SK-N-SH treated with all-trans-retinoic acid at 6 μM for 48 hours (cell line): ENCODE measurements around the gene CPAMD8.

ENCODE experiments used
- ATAC-seq: fragments of 200-7000 bp; cut with Tn5 transposase; 3 replicates; pipeline ENCODE4 v1.9.1; 2020; ENCODE audit warnings: mild to moderate bottlenecking, moderate library complexity
- ARNTL ChIP-seq: fragments of 450-650 bp; formaldehyde crosslinking; IDR thresholded peaks from 2 replicates; pipeline ENCODE4 v1.5.0; 2020; ENCODE audit warnings: low read depth, mild to moderate bottlenecking, moderate library complexity, borderline replicate concordance
- BACH2 ChIP-seq: fragments of 250-450 bp; sonication (Bioruptor Pico); IDR thresholded peaks from 2 replicates; pipeline ENCODE4 v1.9.0; 2021; ENCODE audit warnings: mild to moderate bottlenecking, borderline replicate concordance
- CSDC2 ChIP-seq: fragments of 250-450 bp; sonication (Bioruptor Pico); IDR thresholded peaks from 2 replicates; pipeline ENCODE4 v1.5.0; 2020; ENCODE audit warnings: mild to moderate bottlenecking, moderate library complexity
- ESRRG ChIP-seq: fragments of 250-450 bp; sonication (Bioruptor Pico); IDR thresholded peaks from 2 replicates; pipeline ENCODE4 v1.6.1; 2021; ENCODE audit warnings: mild to moderate bottlenecking
- GLIS3 ChIP-seq: fragments of 250-450 bp; sonication (Bioruptor Pico); IDR thresholded peaks from 2 replicates; pipeline ENCODE4 v1.5.0; 2020; ENCODE audit warnings: mild to moderate bottlenecking, moderate library complexity
- ISL1 ChIP-seq: fragments of 250-450 bp; sonication (Bioruptor Pico); IDR thresholded peaks from 2 replicates; pipeline ENCODE4 v2.1.2; 2022; ENCODE audit warnings: mild to moderate bottlenecking, moderate library complexity
- OSR1 ChIP-seq: fragments of 250-450 bp; sonication (Bioruptor Pico); IDR thresholded peaks from 2 replicates; pipeline ENCODE4 v1.8.0; 2022; ENCODE audit warnings: moderate library complexity, mild to moderate bottlenecking, inconsistent platforms
- PPARA ChIP-seq: fragments of 250-450 bp; sonication (Bioruptor Pico); IDR thresholded peaks from 2 replicates; pipeline ENCODE4 v1.5.0; 2020; ENCODE audit warnings: mild to moderate bottlenecking, borderline replicate concordance
- RARB ChIP-seq: fragments of 250-450 bp; sonication (Bioruptor Pico); IDR thresholded peaks from 2 replicates; pipeline ENCODE4 v1.8.0; 2021; ENCODE audit warnings: mild to moderate bottlenecking, moderate library complexity
- SNAI2 ChIP-seq: fragments of 250-450 bp; sonication (Bioruptor Pico); IDR thresholded peaks from 2 replicates; pipeline ENCODE4 v1.5.0; 2020; ENCODE audit warnings: mild to moderate bottlenecking, moderate library complexity
- TCF4 ChIP-seq: fragments of 250-450 bp; sonication (Bioruptor Pico); IDR thresholded peaks from 2 replicates; pipeline ENCODE4 v1.8.0; 2021; ENCODE audit warnings: mild to moderate bottlenecking, moderate library complexity, borderline replicate concordance
- TOX ChIP-seq: fragments of 250-450 bp; sonication (Bioruptor Pico); IDR thresholded peaks from 2 replicates; pipeline ENCODE4 v1.8.0; 2021; ENCODE audit warnings: mild to moderate bottlenecking, moderate library complexity, borderline replicate concordance
- ZFP3 ChIP-seq: fragments of 250-450 bp; sonication (Bioruptor Pico); IDR thresholded peaks from 2 replicates; pipeline ENCODE4 v1.5.0; 2020; ENCODE audit warnings: mild to moderate bottlenecking, moderate library complexity
- ZFP30 ChIP-seq: fragments of 450-650 bp; formaldehyde crosslinking; IDR thresholded peaks from 2 replicates; pipeline ENCODE4 v1.5.0; 2022; ENCODE audit warnings: mild to moderate bottlenecking, moderate library complexity
- ZNF565 ChIP-seq: fragments of 450-650 bp; formaldehyde crosslinking; conservative IDR thresholded peaks from 2 replicates; pipeline ENCODE4 v1.5.0; 2020; ENCODE audit warnings: low read depth, mild to moderate bottlenecking, moderate library complexity
- ZNF70 ChIP-seq: fragments of 450-650 bp; formaldehyde crosslinking; IDR thresholded peaks from 2 replicates; pipeline ENCODE4 v1.5.0; 2020; ENCODE audit warnings: mild to moderate bottlenecking, moderate library complexity
- ZNF8 ChIP-seq: fragments of 450-650 bp; formaldehyde crosslinking; IDR thresholded peaks from 2 replicates; pipeline ENCODE4 v1.5.0; 2020; ENCODE audit warnings: mild to moderate bottlenecking, moderate library complexity
- TF ChIP-seq, protein P1 (sequence below): fragments of 250-450 bp; sonication (Bioruptor Pico); IDR thresholded peaks from 2 replicates; pipeline ENCODE4 v1.5.0; 2020; ENCODE audit warnings: mild to moderate bottlenecking, moderate library complexity
- TF ChIP-seq, protein P2 (sequence below): fragments of 250-450 bp; sonication (Bioruptor Pico); IDR thresholded peaks from 2 replicates; pipeline ENCODE4 v1.5.1; 2020; ENCODE audit warnings: low read depth, mild to moderate bottlenecking, moderate library complexity
- TF ChIP-seq, protein P3 (sequence below): fragments of 250-450 bp; sonication (Bioruptor Pico); IDR thresholded peaks from 2 replicates; pipeline ENCODE4 v1.8.0; 2020; ENCODE audit warnings: mild to moderate bottlenecking, moderate library complexity, borderline replicate concordance
- TF ChIP-seq, protein P4 (sequence below): fragments of 250-450 bp; sonication (Bioruptor Pico); IDR thresholded peaks from 2 replicates; pipeline ENCODE4 v1.8.0; 2021; ENCODE audit warnings: low read depth, mild to moderate bottlenecking, moderate library complexity, borderline replicate concordance
- TF ChIP-seq, protein P5 (sequence below): fragments of 250-450 bp; sonication (Bioruptor Pico); IDR thresholded peaks from 2 replicates; pipeline ENCODE4 v1.5.1; 2021; ENCODE audit warnings: mild to moderate bottlenecking, moderate library complexity

CPAMD8 gene

DNA sequence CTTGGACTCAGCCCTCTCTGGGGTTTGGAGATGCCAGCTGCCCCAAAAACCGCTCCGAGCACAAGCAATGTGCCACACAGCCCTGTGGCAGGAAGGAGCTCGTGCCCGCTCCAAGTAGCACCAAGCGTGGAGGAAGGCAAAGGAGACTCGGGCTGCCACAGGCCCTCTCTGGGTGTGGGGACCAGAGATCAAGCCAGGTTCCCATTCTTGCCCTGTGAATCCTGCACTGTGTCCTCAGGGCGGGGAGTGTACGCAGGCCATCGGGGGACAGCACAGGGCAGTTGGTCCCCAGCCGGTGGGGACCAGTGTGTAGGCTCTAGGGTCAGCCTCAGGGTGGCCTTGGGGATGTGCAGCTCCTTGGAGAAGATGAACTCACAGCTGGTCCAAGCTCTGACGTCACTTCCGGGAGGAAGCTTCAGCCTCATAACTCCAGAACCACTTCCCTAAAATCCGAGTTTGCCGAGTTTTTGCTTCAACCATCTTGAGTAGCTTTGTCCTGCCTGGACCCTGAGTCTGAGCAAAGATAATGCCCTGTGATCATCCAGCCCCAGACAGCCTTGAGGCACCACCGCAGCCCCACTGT lies 9.3 kb upstream of the CPAMD8 start:
- no peak for ATAC-seq

DNA sequence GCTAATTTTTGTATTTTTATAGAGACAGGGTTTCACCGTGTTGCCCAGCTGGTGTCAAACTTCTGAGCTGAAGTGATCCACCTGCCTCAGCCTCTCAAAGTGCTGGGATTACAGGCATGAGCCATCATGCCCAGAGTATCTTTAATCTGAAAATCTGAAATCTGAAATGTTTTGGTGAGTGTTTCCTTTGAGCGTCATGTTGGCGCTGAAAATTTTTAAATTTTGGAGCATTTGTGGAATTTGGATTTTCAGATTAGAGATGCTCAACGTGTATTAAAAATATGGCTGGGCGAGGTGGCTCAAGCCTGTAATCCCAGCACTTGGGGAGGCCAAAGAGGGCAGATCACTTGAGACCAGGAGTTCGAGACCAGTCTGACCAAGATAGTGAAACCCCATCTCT lies 5.1 kb upstream of the CPAMD8 start:
- no peak for TF ChIP-seq OSR1
- TF ChIP-seq TOX, result no peak
- TF ChIP-seq ESRRG (CRISPR knock-in tag), result no peak
- TF ChIP-seq, protein P1, sequence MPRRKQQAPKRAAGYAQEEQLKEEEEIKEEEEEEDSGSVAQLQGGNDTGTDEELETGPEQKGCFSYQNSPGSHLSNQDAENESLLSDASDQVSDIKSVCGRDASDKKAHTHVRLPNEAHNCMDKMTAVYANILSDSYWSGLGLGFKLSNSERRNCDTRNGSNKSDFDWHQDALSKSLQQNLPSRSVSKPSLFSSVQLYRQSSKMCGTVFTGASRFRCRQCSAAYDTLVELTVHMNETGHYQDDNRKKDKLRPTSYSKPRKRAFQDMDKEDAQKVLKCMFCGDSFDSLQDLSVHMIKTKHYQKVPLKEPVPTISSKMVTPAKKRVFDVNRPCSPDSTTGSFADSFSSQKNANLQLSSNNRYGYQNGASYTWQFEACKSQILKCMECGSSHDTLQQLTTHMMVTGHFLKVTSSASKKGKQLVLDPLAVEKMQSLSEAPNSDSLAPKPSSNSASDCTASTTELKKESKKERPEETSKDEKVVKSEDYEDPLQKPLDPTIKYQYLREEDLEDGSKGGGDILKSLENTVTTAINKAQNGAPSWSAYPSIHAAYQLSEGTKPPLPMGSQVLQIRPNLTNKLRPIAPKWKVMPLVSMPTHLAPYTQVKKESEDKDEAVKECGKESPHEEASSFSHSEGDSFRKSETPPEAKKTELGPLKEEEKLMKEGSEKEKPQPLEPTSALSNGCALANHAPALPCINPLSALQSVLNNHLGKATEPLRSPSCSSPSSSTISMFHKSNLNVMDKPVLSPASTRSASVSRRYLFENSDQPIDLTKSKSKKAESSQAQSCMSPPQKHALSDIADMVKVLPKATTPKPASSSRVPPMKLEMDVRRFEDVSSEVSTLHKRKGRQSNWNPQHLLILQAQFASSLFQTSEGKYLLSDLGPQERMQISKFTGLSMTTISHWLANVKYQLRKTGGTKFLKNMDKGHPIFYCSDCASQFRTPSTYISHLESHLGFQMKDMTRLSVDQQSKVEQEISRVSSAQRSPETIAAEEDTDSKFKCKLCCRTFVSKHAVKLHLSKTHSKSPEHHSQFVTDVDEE, result no peak
- no peak for TF ChIP-seq ISL1
- no peak for TF ChIP-seq ZFP30 (CRISPR knock-in tag)
- TF ChIP-seq, protein P2, sequence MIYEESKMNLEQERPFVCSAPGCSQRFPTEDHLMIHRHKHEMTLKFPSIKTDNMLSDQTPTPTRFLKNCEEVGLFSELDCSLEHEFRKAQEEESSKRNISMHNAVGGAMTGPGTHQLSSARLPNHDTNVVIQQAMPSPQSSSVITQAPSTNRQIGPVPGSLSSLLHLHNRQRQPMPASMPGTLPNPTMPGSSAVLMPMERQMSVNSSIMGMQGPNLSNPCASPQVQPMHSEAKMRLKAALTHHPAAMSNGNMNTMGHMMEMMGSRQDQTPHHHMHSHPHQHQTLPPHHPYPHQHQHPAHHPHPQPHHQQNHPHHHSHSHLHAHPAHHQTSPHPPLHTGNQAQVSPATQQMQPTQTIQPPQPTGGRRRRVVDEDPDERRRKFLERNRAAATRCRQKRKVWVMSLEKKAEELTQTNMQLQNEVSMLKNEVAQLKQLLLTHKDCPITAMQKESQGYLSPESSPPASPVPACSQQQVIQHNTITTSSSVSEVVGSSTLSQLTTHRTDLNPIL (CRISPR knock-in tag), result no peak
- TF ChIP-seq GLIS3 (CRISPR knock-in tag), result no peak
- TF ChIP-seq, protein P3, sequence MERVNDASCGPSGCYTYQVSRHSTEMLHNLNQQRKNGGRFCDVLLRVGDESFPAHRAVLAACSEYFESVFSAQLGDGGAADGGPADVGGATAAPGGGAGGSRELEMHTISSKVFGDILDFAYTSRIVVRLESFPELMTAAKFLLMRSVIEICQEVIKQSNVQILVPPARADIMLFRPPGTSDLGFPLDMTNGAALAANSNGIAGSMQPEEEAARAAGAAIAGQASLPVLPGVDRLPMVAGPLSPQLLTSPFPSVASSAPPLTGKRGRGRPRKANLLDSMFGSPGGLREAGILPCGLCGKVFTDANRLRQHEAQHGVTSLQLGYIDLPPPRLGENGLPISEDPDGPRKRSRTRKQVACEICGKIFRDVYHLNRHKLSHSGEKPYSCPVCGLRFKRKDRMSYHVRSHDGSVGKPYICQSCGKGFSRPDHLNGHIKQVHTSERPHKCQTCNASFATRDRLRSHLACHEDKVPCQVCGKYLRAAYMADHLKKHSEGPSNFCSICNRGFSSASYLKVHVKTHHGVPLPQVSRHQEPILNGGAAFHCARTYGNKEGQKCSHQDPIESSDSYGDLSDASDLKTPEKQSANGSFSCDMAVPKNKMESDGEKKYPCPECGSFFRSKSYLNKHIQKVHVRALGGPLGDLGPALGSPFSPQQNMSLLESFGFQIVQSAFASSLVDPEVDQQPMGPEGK (CRISPR knock-in tag), result no peak
- no peak for TF ChIP-seq ZFP3 (CRISPR knock-in tag)
- no peak for ATAC-seq

More for the DNA sequence above, 9.3 kb upstream of the CPAMD8 start:
- TF ChIP-seq CSDC2 (CRISPR knock-in tag), result no peak
- TF ChIP-seq, protein P2 (CRISPR knock-in tag), result no peak
- TF ChIP-seq, protein P3 (CRISPR knock-in tag), result no peak
- no peak for TF ChIP-seq TOX
- no peak for TF ChIP-seq ZNF70
- no peak for TF ChIP-seq TCF4 (CRISPR knock-in tag)
- no peak for TF ChIP-seq RARB
- no peak for TF ChIP-seq ESRRG (CRISPR knock-in tag)
- TF ChIP-seq ZNF8 (CRISPR knock-in tag), result no peak
- TF ChIP-seq SNAI2 (CRISPR knock-in tag), result no peak
- TF ChIP-seq ZNF565, result no peak

DNA sequence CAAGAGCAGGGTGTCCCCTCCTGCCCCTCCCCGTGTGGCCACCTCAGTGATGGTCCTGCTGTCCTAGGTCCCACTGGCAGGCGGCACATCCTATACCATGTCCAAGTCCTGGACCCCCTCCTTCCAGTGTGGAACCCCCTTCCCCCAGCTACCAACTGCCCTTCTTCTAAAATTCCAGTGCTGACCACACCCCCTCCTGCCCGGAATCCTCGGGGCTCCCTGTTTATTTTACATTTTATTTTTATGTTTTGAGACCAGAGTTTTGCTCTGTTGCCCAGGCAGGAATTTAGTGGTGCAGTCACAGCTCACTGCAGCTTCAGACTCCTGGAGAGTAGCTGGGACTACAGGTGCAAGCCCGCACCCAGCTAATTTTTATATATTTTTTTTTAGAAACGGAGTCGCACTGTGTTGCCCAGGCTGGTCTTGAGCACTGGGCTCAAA lies 945 bp upstream of the CPAMD8 start:
- no peak for ATAC-seq
- TF ChIP-seq GLIS3 (CRISPR knock-in tag) (no peak), PPARA (CRISPR knock-in tag) (no peak), OSR1 (no peak), ARNTL (CRISPR knock-in tag) (no peak), BACH2 (no peak), CSDC2 (CRISPR knock-in tag) (no peak), ISL1 (no peak), ZFP3 (CRISPR knock-in tag) (no peak)
- TF ChIP-seq, protein P3 (CRISPR knock-in tag), result no peak
- TF ChIP-seq, protein P4, sequence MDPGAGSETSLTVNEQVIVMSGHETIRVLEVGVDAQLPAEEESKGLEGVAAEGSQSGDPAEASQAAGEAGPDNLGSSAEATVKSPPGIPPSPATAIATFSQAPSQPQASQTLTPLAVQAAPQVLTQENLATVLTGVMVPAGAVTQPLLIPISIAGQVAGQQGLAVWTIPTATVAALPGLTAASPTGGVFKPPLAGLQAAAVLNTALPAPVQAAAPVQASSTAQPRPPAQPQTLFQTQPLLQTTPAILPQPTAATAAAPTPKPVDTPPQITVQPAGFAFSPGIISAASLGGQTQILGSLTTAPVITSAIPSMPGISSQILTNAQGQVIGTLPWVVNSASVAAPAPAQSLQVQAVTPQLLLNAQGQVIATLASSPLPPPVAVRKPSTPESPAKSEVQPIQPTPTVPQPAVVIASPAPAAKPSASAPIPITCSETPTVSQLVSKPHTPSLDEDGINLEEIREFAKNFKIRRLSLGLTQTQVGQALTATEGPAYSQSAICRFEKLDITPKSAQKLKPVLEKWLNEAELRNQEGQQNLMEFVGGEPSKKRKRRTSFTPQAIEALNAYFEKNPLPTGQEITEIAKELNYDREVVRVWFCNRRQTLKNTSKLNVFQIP, result no peak
- TF ChIP-seq, protein P5, sequence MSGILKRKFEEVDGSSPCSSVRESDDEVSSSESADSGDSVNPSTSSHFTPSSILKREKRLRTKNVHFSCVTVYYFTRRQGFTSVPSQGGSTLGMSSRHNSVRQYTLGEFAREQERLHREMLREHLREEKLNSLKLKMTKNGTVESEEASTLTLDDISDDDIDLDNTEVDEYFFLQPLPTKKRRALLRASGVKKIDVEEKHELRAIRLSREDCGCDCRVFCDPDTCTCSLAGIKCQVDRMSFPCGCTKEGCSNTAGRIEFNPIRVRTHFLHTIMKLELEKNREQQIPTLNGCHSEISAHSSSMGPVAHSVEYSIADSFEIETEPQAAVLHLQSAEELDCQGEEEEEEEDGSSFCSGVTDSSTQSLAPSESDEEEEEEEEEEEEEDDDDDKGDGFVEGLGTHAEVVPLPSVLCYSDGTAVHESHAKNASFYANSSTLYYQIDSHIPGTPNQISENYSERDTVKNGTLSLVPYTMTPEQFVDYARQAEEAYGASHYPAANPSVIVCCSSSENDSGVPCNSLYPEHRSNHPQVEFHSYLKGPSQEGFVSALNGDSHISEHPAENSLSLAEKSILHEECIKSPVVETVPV (CRISPR knock-in tag), result no peak
